Measurements from ENCODE around the gene PTPA. TPM values are rescaled to one million over a fixed set of nuclear protein-coding genes. Genes with fewer than 3 reads are reported as not detected.
A peak's percentile ranks its signal among the peaks of the same experiment; 100 is the strongest.

PTPA gene
- total RNA-seq, 4 donors from 2014 or later: 48.7 to 65.7 (median 51.9) TPM

GRCh38 chr9:129102791-129103594 lies 8.2 kb upstream of the PTPA start:
- no peak overlapping the region for H3K27ac ChIP-seq
- H3K27me3 ChIP-seq: no peaks in the 10 kb centered on the region
- no peaks in the 10 kb centered on the region for H3K4me1 ChIP-seq
- peaks cover 0 to 55% (median 0%) of the 10 kb centered on the region in 3 donors for H3K36me3 ChIP-seq
- TF ChIP-seq, protein P1, sequence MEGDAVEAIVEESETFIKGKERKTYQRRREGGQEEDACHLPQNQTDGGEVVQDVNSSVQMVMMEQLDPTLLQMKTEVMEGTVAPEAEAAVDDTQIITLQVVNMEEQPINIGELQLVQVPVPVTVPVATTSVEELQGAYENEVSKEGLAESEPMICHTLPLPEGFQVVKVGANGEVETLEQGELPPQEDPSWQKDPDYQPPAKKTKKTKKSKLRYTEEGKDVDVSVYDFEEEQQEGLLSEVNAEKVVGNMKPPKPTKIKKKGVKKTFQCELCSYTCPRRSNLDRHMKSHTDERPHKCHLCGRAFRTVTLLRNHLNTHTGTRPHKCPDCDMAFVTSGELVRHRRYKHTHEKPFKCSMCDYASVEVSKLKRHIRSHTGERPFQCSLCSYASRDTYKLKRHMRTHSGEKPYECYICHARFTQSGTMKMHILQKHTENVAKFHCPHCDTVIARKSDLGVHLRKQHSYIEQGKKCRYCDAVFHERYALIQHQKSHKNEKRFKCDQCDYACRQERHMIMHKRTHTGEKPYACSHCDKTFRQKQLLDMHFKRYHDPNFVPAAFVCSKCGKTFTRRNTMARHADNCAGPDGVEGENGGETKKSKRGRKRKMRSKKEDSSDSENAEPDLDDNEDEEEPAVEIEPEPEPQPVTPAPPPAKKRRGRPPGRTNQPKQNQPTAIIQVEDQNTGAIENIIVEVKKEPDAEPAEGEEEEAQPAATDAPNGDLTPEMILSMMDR (IDR thresholded peaks at IDR 0.05): peak in 4 of 6 experiments; percentile 39 to 57 (median 52)
- TF ChIP-seq POLR2A (IDR thresholded peaks at IDR 0.05): no peak
- no peaks in the 10 kb centered on the region for H3K9me3 ChIP-seq
- DNase-seq: peak in 2 of 3 donors; percentile 60 to 65
- H3K4me3 ChIP-seq: no peak overlapping the region

GRCh38 chr9:129103595-129103965 lies 7.6 kb upstream of the PTPA start:
- no peak overlapping the region for H3K27ac ChIP-seq
- H3K36me3 ChIP-seq: peaks cover 0 to 50% (median 0%) of the 10 kb centered on the region in 3 donors
- H3K4me1 ChIP-seq: peaks cover 0 to 6% (median 0%) of the 10 kb centered on the region in 4 donors

DNA sequence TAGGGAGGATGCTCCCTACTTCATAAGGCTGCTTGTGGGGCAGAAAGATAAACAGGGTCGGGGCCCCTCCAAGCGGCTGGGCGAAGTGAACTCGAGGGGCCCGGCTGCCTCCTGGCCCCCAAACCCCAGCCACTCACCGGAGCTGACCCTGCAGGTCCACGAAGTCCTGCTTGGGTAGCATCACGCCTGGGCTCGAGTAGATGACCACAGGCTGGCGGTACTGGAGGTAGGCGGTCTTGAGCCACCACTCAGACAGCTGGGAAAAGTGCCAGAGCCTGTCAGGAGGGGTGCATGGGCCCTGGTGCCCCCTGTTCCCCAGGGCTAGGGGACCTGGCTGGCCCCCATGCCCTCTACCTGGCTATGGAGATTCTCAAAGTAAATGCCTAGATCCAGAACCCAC lies 7.2 kb upstream of the PTPA start:
- Histone ChIP-seq H3K9me3 (no peaks in the 10 kb centered on the region), H3K27ac (no peak overlapping the region)

More at GRCh38 chr9:129103595-129103965, 7.6 kb upstream of the PTPA start:
- TF ChIP-seq, protein P1 (IDR thresholded peaks at IDR 0.05): no peak
- TF ChIP-seq POLR2A (IDR thresholded peaks at IDR 0.05): no peak
- no peak for DNase-seq
- Histone ChIP-seq H3K4me3 (no peak overlapping the region), H3K9me3 (no peaks in the 10 kb centered on the region), H3K27me3 (no peaks in the 10 kb centered on the region)

GRCh38 chr9:129105857-129106694 lies 5.1 kb upstream of the PTPA start:
- H3K27ac ChIP-seq: no peak overlapping the region
- no peaks in the 10 kb centered on the region for H3K27me3 ChIP-seq
- no peak for DNase-seq
- H3K9me3 ChIP-seq: no peaks in the 10 kb centered on the region
- TF ChIP-seq, protein P1 (IDR thresholded peaks at IDR 0.05): no peak
- TF ChIP-seq POLR2A (IDR thresholded peaks at IDR 0.05): no peak
- H3K4me3 ChIP-seq: no peak overlapping the region
- peaks cover 0 to 20% (median 6%) of the 10 kb centered on the region in 4 donors for H3K4me1 ChIP-seq
- peaks cover 0 to 35% (median 0%) of the 10 kb centered on the region in 3 donors for H3K36me3 ChIP-seq

More for the DNA sequence above, 7.2 kb upstream of the PTPA start:
- no peak overlapping the region for H3K4me3 ChIP-seq
- TF ChIP-seq POLR2A (IDR thresholded peaks at IDR 0.05): no peak
- TF ChIP-seq, protein P1 (IDR thresholded peaks at IDR 0.05): no peak
- no peaks in the 10 kb centered on the region for H3K27me3 ChIP-seq
- no peak for DNase-seq
- peaks cover 0 to 10% (median 4%) of the 10 kb centered on the region in 4 donors for H3K4me1 ChIP-seq
- peaks cover 0 to 48% (median 0%) of the 10 kb centered on the region in 3 donors for H3K36me3 ChIP-seq

DNA sequence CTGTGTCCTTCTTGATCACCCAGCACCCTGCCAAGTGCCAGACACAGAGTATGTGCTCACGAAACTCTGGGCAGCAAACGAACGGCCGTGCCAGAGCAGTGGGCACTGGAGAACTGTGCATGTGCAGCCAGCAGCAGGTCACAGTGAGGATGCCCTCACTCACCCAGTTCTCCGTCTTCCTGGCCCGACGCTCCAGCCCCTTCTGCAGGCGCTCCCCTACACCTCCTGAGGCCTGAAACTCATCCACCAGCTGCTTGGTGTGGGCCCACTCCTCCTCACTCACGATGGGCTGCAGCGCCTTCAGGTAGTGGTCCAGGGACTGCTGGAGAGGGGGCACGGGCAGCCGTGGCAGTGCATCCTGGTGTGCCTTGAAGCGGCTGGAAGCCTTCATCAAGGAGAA lies 3.6 kb upstream of the PTPA start:
- H3K27ac ChIP-seq: no peak overlapping the region
- TF ChIP-seq POLR2A (IDR thresholded peaks at IDR 0.05): no peak
- TF ChIP-seq, protein P1 (IDR thresholded peaks at IDR 0.05): no peak

More for the DNA sequence above, 3.6 kb upstream of the PTPA start:
- peaks cover 0 to 28% (median 9%) of the 10 kb centered on the region in 4 donors for H3K4me1 ChIP-seq
- H3K9me3 ChIP-seq: no peaks in the 10 kb centered on the region
- no peak overlapping the region for H3K4me3 ChIP-seq
- H3K27me3 ChIP-seq: no peaks in the 10 kb centered on the region
- peaks cover 0 to 24% (median 0%) of the 10 kb centered on the region in 3 donors for H3K36me3 ChIP-seq
- no peak for DNase-seq

Data from Peyer's patch (tissue), 4 donors.